ENCODE measurements around the gene C16orf90. TPM values are rescaled to one million over a fixed set of nuclear protein-coding genes. Genes with fewer than 3 reads are reported as not detected.

C16orf90 gene
- total RNA-seq, 2 experiments from 2014 or later: not detected

- H3K27me3 Mint-ChIP-seq: no peaks in the 10 kb centered on the region
- peaks cover 73% of the 10 kb centered on the region for H3K36me3 Mint-ChIP-seq (ENCODE audit: low read depth)
- ATAC-seq (ENCODE audit: poor library complexity) (no peak), DNase-seq (no peak)
- Histone ChIP-seq H3K36me3 (ENCODE audit: insufficient read depth, low read length) (peaks cover 72% of the 10 kb centered on the region), H3K9me3 (ENCODE audit: control insufficient read depth in 1 of 2, insufficient read depth in 1 of 2, low read length in 2 of 2) (no peaks in the 10 kb centered on the region), H3K27me3 (ENCODE audit: control insufficient read depth in 1 of 2, insufficient read depth in 2 of 2, low read length in 2 of 2) (no peaks in the 10 kb centered on the region), H3K27ac (ENCODE audit: low read depth in 1 of 2, low read length in 2 of 2) (no peak overlapping the region), H3K4me1 (ENCODE audit: insufficient read depth, low read length) (no peaks in the 10 kb centered on the region), H3K4me3 (ENCODE audit: low read length) (no peak overlapping the region)
- CTCF ChIA-PET: no interaction called here
- no peak for TF ChIP-seq CTCF (IDR thresholded peaks at IDR 0.05)
- H3K4me1 Mint-ChIP-seq (ENCODE audit: low read depth): no peaks in the 10 kb centered on the region
- H3K9me3 Mint-ChIP-seq: no peaks in the 10 kb centered on the region
- H3K27ac Mint-ChIP-seq: no peak overlapping the region
- intact Hi-C loops (cut with DNase I, micrococcal nuclease): no loop called here
- H3K4me3 Mint-ChIP-seq: no peak overlapping the region
- POLR2A ChIA-PET: no interaction called here
Observed at GRCh38 chr16:3520413-3520812, 25.1 kb upstream of the C16orf90 start.

- H3K36me3 ChIP-seq (ENCODE audit: insufficient read depth, low read length): peaks cover 72% of the 10 kb centered on the region
- no peak overlapping the region for H3K27ac ChIP-seq (ENCODE audit: low read depth in 1 of 2, low read length in 2 of 2)
- H3K9me3 ChIP-seq (ENCODE audit: control insufficient read depth in 1 of 2, insufficient read depth in 1 of 2, low read length in 2 of 2): no peaks in the 10 kb centered on the region
- no peak for ATAC-seq (ENCODE audit: poor library complexity)
- Mint-ChIP-seq H3K9me3 (no peaks in the 10 kb centered on the region), H3K27me3 (no peaks in the 10 kb centered on the region), H3K4me1 (ENCODE audit: low read depth) (no peaks in the 10 kb centered on the region), H3K4me3 (no peak overlapping the region), H3K27ac (no peak overlapping the region), H3K36me3 (ENCODE audit: low read depth) (peaks cover 73% of the 10 kb centered on the region)
- H3K4me1 ChIP-seq (ENCODE audit: insufficient read depth, low read length): no peaks in the 10 kb centered on the region
- ChIA-PET POLR2A (no interaction called here), CTCF (interaction anchor here (1.5 kb wide), 1 partner anchor 8 kb away, joined by 3 read pairs; no protein-coding TSS in a partner anchor)
- H3K27me3 ChIP-seq (ENCODE audit: control insufficient read depth in 1 of 2, insufficient read depth in 2 of 2, low read length in 2 of 2): no peaks in the 10 kb centered on the region
- intact Hi-C loops (cut with DNase I, micrococcal nuclease): no loop called here
- no peak for TF ChIP-seq CTCF (IDR thresholded peaks at IDR 0.05)
- H3K4me3 ChIP-seq (ENCODE audit: low read length): no peak overlapping the region
- no peak for DNase-seq
Observed at GRCh38 chr16:3519581-3519980, 24.3 kb upstream of the C16orf90 start.

- H3K9me3 Mint-ChIP-seq: no peaks in the 10 kb centered on the region
- H3K36me3 ChIP-seq (ENCODE audit: insufficient read depth, low read length): peaks cover 74% of the 10 kb centered on the region
- peaks cover 79% of the 10 kb centered on the region for H3K36me3 Mint-ChIP-seq (ENCODE audit: low read depth)
- no peaks in the 10 kb centered on the region for H3K27me3 Mint-ChIP-seq
- no peaks in the 10 kb centered on the region for H3K27me3 ChIP-seq (ENCODE audit: control insufficient read depth in 1 of 2, insufficient read depth in 2 of 2, low read length in 2 of 2)
- ATAC-seq (ENCODE audit: poor library complexity) (no peak), DNase-seq (no peak)
- H3K27ac Mint-ChIP-seq: no peak overlapping the region
- H3K27ac ChIP-seq (ENCODE audit: low read depth in 1 of 2, low read length in 2 of 2): no peak overlapping the region
- ChIA-PET POLR2A (no interaction called here), CTCF (interaction anchor here (1.5 kb wide), 1 partner anchor 8 kb away, joined by 3 read pairs; no protein-coding TSS in a partner anchor)
- H3K4me1 ChIP-seq (ENCODE audit: insufficient read depth, low read length): no peaks in the 10 kb centered on the region
- no peak overlapping the region for H3K4me3 ChIP-seq (ENCODE audit: low read length)
- TF ChIP-seq CTCF (IDR thresholded peaks at IDR 0.05): no peak
- H3K4me3 Mint-ChIP-seq: no peak overlapping the region
- H3K4me1 Mint-ChIP-seq (ENCODE audit: low read depth): no peaks in the 10 kb centered on the region
- no peaks in the 10 kb centered on the region for H3K9me3 ChIP-seq (ENCODE audit: control insufficient read depth in 1 of 2, insufficient read depth in 1 of 2, low read length in 2 of 2)
- intact Hi-C loops (cut with DNase I, micrococcal nuclease): no loop called here
Observed at GRCh38 chr16:3518986-3519348, 23.7 kb upstream of the C16orf90 start.

All from CD4-positive, alpha-beta T cell (primary cell).